ES-I3 (cell line): ENCODE results near the gene ARHGAP24.

Experiments
- H3K36me3 ChIP-seq: 2 replicates; pipeline ENCODE4 v1.6.1; 2013; ENCODE audit warnings: mild to moderate bottlenecking, low read length, control low read depth, moderate library complexity; ENCODE audit not compliant: insufficient read depth
- H3K4me1 ChIP-seq: 2 replicates; pipeline ENCODE4 v1.6.1; 2013; ENCODE audit warnings: mild to moderate bottlenecking, control low read depth, low read length; ENCODE audit not compliant: insufficient read depth
- H3K9ac ChIP-seq: 2 replicates; pipeline ENCODE4 v1.6.1; 2013; ENCODE audit warnings: low read depth, mild to moderate bottlenecking, low read length, moderate library complexity
- H3K9me3 ChIP-seq: 2 replicates; pipeline ENCODE4 v1.6.1; 2013; ENCODE audit warnings: mild to moderate bottlenecking, low read length, moderate library complexity; ENCODE audit not compliant: control insufficient read depth, insufficient read depth

ARHGAP24 gene

DNA sequence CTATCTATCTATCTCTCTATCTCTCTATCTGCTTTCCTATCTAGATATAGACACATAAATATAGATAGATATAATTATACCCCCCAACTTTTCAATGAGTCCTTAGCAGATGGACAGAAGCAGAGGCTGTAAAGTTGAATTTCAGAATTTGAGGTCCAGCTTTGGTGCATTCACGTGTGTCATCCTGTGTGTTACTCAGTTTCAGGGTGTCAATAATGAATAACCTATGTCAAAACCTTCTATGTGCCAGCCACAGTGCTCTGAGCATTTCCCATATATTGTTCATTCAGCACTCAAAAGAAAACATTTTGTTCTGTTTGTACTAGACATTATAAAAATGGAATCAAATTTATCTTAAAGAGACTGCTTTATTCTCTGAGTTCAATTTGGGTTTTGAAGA is 310.0 kb downstream of the ARHGAP24 start:
- no peak overlapping the region for H3K9ac ChIP-seq
- no peaks in the 10 kb centered on the region for H3K36me3 ChIP-seq
- no peaks in the 10 kb centered on the region for H3K9me3 ChIP-seq
- peaks cover 3% of the 10 kb centered on the region; the same call in 1 of the 2 replicates for H3K4me1 ChIP-seq

DNA sequence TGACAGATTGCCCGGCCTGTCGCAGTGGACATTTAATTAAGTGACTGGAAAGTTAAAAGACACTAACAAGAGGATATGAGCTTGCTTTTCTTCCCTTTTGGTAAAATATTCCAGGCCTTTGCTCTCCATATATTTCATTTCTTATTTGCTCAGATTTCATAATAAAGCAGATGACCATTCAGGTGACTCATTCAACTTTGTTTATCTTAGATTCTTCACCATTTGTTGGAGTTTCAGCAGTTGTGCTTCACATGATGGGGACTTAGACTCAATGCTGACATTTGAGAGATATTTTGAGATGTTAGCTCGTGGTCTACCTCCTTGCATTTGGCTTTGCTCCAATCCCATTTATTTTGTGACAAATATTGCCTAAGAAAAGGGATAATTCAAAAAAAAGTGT is 312.2 kb downstream of the ARHGAP24 start:
- H3K36me3 ChIP-seq, result no peaks in the 10 kb centered on the region
- H3K4me1 ChIP-seq, result peaks cover 3% of the 10 kb centered on the region; the same call in 1 of the 2 replicates
- no peak overlapping the region for H3K9ac ChIP-seq

GRCh38 chr4:85788604-85789003 is 313.7 kb downstream of the ARHGAP24 start:
- Histone ChIP-seq H3K9ac (no peak overlapping the region), H3K4me1 (peaks cover 3% of the 10 kb centered on the region; the same call in 1 of the 2 replicates), H3K36me3 (no peaks in the 10 kb centered on the region), H3K9me3 (no peaks in the 10 kb centered on the region)

More for the DNA sequence above, 312.2 kb downstream of the ARHGAP24 start:
- H3K9me3 ChIP-seq, result no peaks in the 10 kb centered on the region

- H3K4me1 ChIP-seq, result peaks cover 3% of the 10 kb centered on the region; the same call in 1 of the 2 replicates
- H3K36me3 ChIP-seq, result no peaks in the 10 kb centered on the region
- no peaks in the 10 kb centered on the region for H3K9me3 ChIP-seq
- no peak overlapping the region for H3K9ac ChIP-seq
These were observed 314.3 kb downstream of the ARHGAP24 start for GRCh38 chr4:85789241-85789640.

- no peaks in the 10 kb centered on the region for H3K9me3 ChIP-seq
- H3K4me1 ChIP-seq, result peaks cover 3% of the 10 kb centered on the region; the same call in 1 of the 2 replicates
- no peaks in the 10 kb centered on the region for H3K36me3 ChIP-seq
- H3K9ac ChIP-seq, result no peak overlapping the region
These were observed 315.6 kb downstream of the ARHGAP24 start for GRCh38 chr4:85790582-85790981.

DNA sequence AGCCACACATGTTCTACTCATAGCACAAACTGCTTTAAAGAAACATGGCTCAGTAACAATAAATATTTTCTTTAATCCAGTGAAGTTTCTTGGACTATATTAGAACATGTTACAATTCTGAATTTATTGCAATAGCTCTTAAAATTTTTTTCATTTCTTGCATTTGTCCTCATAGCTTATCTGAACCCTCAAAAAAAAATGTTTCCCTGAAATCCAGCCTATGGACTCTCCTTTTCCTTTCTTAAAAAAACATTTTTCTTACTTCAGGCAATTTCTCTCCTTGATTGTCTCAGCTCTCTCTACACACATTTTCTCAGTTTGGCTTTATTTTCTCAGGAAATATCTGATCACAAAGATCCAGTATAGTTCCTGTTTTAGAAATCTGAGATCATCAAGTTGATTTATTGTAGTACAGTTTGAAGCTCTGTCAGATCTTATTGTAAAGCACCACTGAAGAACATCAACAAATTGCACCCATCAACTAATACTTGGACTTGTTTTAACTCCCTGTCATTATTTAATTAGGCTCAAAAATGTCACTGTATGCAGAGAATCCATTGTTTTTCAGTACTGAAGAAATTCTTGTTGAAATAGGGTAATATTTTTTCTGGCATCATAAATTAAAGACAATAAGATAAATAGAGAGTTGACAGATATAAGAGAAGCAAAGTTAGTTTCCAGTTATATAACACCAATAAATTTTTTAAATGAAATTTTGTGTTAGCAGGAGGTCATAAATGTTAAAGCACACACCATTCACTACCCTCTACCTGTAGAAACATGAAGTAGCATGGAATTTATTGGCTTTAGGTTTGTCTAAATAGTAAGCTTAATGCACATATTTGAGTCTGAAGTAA is 317.7 kb downstream of the ARHGAP24 start:
- H3K36me3 ChIP-seq, result no peaks in the 10 kb centered on the region
- H3K9me3 ChIP-seq, result no peaks in the 10 kb centered on the region
- H3K4me1 ChIP-seq, result peaks cover 3% of the 10 kb centered on the region; the same call in 1 of the 2 replicates
- H3K9ac ChIP-seq, result no peak overlapping the region

- H3K4me1 ChIP-seq, result peaks cover 3% of the 10 kb centered on the region; the same call in 1 of the 2 replicates
- no peaks in the 10 kb centered on the region for H3K36me3 ChIP-seq
- H3K9ac ChIP-seq, result no peak overlapping the region
- H3K9me3 ChIP-seq, result no peaks in the 10 kb centered on the region
These were observed 318.3 kb downstream of the ARHGAP24 start for GRCh38 chr4:85793233-85793585.

DNA sequence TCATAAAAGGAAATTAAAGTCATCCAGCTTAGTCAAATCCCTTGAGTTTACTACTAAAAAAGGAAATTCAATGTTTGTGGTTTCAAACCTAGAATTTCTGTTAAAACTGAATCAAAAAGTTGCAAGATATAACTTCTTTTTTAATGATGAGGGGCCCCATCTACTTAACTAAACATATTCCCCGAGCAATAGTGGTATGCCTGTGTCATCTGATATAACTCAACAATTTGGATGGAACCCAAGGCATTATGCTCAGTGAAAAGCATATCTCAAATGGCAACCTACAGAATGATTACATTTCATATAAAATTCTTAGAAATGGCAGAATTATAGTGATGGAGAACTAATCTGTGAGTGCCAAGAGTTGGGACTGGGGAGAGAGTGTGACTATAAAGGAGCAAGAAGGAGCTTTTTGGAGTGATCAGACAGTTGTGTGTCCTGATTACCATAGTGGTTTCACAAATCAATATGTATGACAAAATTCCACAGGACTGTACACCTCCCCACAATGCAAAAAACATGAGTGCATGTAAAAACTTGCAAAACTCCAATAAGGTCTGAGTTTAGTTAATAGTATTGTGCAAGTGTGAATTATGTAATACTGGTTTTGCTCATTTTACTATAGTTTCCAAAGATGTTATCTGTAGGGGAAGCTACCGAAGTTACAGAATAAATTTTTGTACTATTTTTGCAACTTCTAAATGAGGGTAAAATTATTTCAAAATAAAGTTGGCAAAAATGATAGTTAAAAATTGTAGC is 323.2 kb downstream of the ARHGAP24 start:
- H3K9ac ChIP-seq, result no peak overlapping the region
- H3K9me3 ChIP-seq, result no peaks in the 10 kb centered on the region

GRCh38 chr4:85803856-85804255 is 328.9 kb downstream of the ARHGAP24 start:
- Histone ChIP-seq H3K4me1 (peaks cover 14% of the 10 kb centered on the region), H3K36me3 (no peaks in the 10 kb centered on the region), H3K9ac (no peak overlapping the region), H3K9me3 (no peaks in the 10 kb centered on the region)

More for the DNA sequence above, 323.2 kb downstream of the ARHGAP24 start:
- Histone ChIP-seq H3K4me1 (no peaks in the 10 kb centered on the region), H3K36me3 (no peaks in the 10 kb centered on the region)

GRCh38 chr4:85805891-85806290 is 330.9 kb downstream of the ARHGAP24 start:
- H3K9ac ChIP-seq, result no peak overlapping the region
- no peaks in the 10 kb centered on the region for H3K36me3 ChIP-seq
- no peaks in the 10 kb centered on the region for H3K9me3 ChIP-seq
- peaks cover 16% of the 10 kb centered on the region for H3K4me1 ChIP-seq

- Histone ChIP-seq H3K4me1 (peaks cover 16% of the 10 kb centered on the region), H3K9ac (no peak overlapping the region), H3K9me3 (no peaks in the 10 kb centered on the region), H3K36me3 (no peaks in the 10 kb centered on the region)
These were observed 331.4 kb downstream of the ARHGAP24 start for GRCh38 chr4:85806334-85806733.

DNA sequence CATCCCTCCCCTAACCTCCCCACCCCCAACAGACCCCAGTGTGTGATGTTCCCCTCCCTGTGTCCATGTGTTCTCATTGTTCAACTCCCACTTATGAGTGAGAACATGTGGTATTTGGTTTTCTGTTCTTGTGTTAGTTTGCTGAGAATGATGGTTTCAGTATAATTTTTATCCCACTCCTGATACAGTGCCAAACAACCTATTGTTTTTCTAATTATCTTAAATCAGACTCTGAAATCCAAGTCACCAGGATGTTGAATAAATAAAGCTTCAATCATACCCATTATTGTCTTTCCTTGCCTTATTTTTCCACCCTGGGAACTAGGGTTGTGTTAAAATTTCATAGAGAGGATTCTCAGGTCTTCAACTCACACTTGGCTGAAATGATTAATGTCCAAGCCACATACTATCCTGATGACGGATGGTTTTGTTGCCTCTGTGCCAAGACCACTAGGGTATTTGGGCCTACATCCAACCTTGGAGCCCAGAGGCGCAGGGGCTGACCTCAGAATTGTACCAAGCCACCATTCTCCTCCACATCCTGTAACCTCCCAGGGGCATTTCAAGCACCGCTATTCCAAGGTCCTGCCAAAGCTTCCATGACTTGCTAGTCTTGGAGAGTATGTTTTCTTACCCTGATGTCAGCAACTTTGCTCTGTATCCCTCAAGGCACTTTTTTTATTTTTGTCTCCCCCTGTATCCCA is 332.4 kb downstream of the ARHGAP24 start:
- Histone ChIP-seq H3K9ac (no peak overlapping the region), H3K4me1 (peaks cover 16% of the 10 kb centered on the region), H3K9me3 (no peaks in the 10 kb centered on the region), H3K36me3 (no peaks in the 10 kb centered on the region)

DNA sequence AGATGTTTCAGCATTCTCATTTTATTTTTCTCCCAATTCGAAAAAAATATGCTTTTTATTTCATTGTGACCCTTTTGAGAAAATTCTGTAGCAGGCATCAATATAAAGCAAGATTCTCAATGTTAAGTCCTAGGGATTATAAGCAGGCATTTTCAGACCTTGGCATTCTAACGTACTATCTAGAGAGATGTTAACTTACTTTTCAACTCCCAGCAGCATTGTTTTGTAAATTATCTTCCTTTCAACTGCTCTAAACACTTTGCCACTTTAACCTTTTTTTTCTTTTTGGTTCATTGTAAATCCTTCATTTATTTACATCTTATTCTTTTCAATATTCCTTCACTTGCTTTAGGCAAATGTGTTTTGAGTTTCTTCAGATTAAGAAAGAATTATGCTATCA is 333.2 kb downstream of the ARHGAP24 start:
- no peaks in the 10 kb centered on the region for H3K9me3 ChIP-seq
- peaks cover 16% of the 10 kb centered on the region for H3K4me1 ChIP-seq
- H3K9ac ChIP-seq, result no peak overlapping the region
- H3K36me3 ChIP-seq, result no peaks in the 10 kb centered on the region

DNA sequence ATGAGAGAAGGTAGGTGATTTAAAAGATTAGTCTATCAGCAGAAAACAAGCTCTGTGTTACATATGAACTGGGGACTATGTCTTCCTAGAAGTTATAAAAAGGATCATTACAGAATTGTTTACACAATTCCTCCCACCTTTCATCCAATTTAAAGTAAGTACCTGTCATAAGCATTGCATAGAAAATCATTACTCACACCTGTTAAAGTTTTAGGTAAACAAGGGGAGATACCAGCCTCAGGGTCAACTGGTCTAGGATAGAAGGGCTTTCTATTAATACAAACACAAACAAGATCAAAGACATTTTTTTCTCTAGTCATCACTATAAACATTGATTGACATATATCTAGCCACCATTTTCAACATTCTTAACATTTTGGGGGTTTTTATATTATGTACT is 333.9 kb downstream of the ARHGAP24 start:
- H3K9me3 ChIP-seq, result no peaks in the 10 kb centered on the region
- peaks cover 16% of the 10 kb centered on the region for H3K4me1 ChIP-seq
- H3K9ac ChIP-seq, result no peak overlapping the region
- no peaks in the 10 kb centered on the region for H3K36me3 ChIP-seq
